SK-N-SH (cell line): Measurements from ENCODE around the gene SLC1A7. TPM values are rescaled to one million over a fixed set of nuclear protein-coding genes. Genes with fewer than 3 reads are reported as not detected.

Source experiments
- ELF1 ChIP-seq: IDR thresholded peaks from 2 replicates; pipeline ENCODE4 v1.4.0; 2012
- EP300 ChIP-seq, 2 experiments: IDR thresholded peaks; 2 replicates each; pipeline versions ENCODE4 v1.4.0 to v1.6.1; 2012; ENCODE audit warnings: borderline replicate concordance in 1 of 2, low read depth in 1 of 2, low read length in 1 of 2
- EZH2phosphoT487 ChIP-seq: fragments of 200-600 bp; sonication (generic); IDR thresholded peaks from 2 replicates; pipeline ENCODE4 v1.6.1; 2017; ENCODE audit warnings: low read depth, mixed run types, mild to moderate bottlenecking, antibody characterized with exemption, moderate library complexity, borderline replicate concordance
- FOSL2 ChIP-seq: IDR thresholded peaks from 2 replicates; pipeline ENCODE4 v1.4.0; 2012; ENCODE audit warnings: low read depth, mild to moderate bottlenecking, moderate library complexity, borderline replicate concordance
- FOXJ3 ChIP-seq: sonication (generic); formaldehyde crosslinking; IDR thresholded peaks from 2 replicates; pipeline ENCODE4 v1.5.1; 2020; ENCODE audit warnings: mild to moderate bottlenecking, missing genetic modification reagents
- FOXM1 ChIP-seq: IDR thresholded peaks from 2 replicates; pipeline ENCODE4 v1.4.0; 2012; ENCODE audit warnings: low read depth, mild to moderate bottlenecking
- GABPA ChIP-seq: IDR thresholded peaks from 2 replicates; pipeline ENCODE4 v1.4.0; 2012; ENCODE audit warnings: low read depth, mild to moderate bottlenecking
- MEF2A ChIP-seq: IDR thresholded peaks from 2 replicates; pipeline ENCODE4 v1.4.0; 2012; ENCODE audit warnings: low read depth, borderline replicate concordance
- MXI1 ChIP-seq: IDR thresholded peaks from 2 replicates; pipeline ENCODE4 v1.6.1; 2012; ENCODE audit warnings: mild to moderate bottlenecking, low read depth, low read length, improper control_type of control experiment
- NFIC ChIP-seq: IDR thresholded peaks from 2 replicates; pipeline ENCODE4 v1.4.0; 2012; ENCODE audit warnings: borderline replicate concordance
- NRF1 ChIP-seq: IDR thresholded peaks from 2 replicates; pipeline ENCODE4 v1.6.1; 2012; ENCODE audit warnings: low read depth, mild to moderate bottlenecking, low read length
- POLR2AphosphoS5 ChIP-seq: IDR thresholded peaks from 2 replicates; pipeline ENCODE4 v1.6.1; 2012; ENCODE audit warnings: low read depth, low read length
- SIN3A ChIP-seq: IDR thresholded peaks from 2 replicates; pipeline ENCODE4 v1.6.1; 2012; ENCODE audit warnings: low read depth, mild to moderate bottlenecking, low read length, moderate library complexity, borderline replicate concordance
- SMC3 ChIP-seq: IDR thresholded peaks from 2 replicates; pipeline ENCODE4 v1.6.1; 2012; ENCODE audit warnings: low read depth, low read length, improper control_type of control experiment
- TAF1 ChIP-seq: IDR thresholded peaks from 2 replicates; pipeline ENCODE4 v1.6.1; 2012; ENCODE audit warnings: low read depth, mild to moderate bottlenecking, low read length, moderate library complexity, borderline replicate concordance
- TEAD4 ChIP-seq: IDR thresholded peaks from 2 replicates; pipeline ENCODE4 v1.4.0; 2012; ENCODE audit warnings: mild to moderate bottlenecking, borderline replicate concordance; ENCODE audit not compliant: insufficient read depth
- YY1 ChIP-seq: IDR thresholded peaks from 2 replicates; pipeline ENCODE4 v1.4.0; 2012; ENCODE audit warnings: low read depth, mild to moderate bottlenecking
- polyA plus RNA-seq, 3 experiments: library from polyadenylated mRNA; depleted of rRNA; stranded (reverse); fragments of >200 nt; gene quantifications; 2 replicates each; pipeline ENCODE4 v1.2.3, GENCODE V29; 2012
- TF ChIP-seq, protein P1 (sequence below): IDR thresholded peaks from 2 replicates; pipeline ENCODE4 v1.6.1; 2012; ENCODE audit warnings: mild to moderate bottlenecking, low read depth, low read length, moderate library complexity
- TF ChIP-seq, protein P2 (sequence below): IDR thresholded peaks from 2 replicates; pipeline ENCODE4 v1.4.0; 2012; ENCODE audit warnings: low read depth
- TF ChIP-seq, protein P3 (sequence below): fragments of 200-600 bp; sonication (generic); IDR thresholded peaks from 2 replicates; pipeline ENCODE4 v1.6.1; 2017; ENCODE audit warnings: antibody characterized with exemption, mild to moderate bottlenecking, moderate library complexity
- TF ChIP-seq, protein P4 (sequence below): fragments of 150-350 bp; IDR thresholded peaks from 2 replicates; pipeline ENCODE4 v1.6.1; 2016; ENCODE audit warnings: mild to moderate bottlenecking, low read depth, low read length
- TF ChIP-seq, protein P5 (sequence below): fragments of 150-350 bp; IDR thresholded peaks from 2 replicates; pipeline ENCODE4 v1.6.1; 2017; ENCODE audit warnings: antibody characterized with exemption, low read length, low read depth, borderline replicate concordance

Gene SLC1A7
- polyA plus RNA-seq, 1 of the 3 experiments (the other 2 are of a cell fraction): not detected

DNA sequence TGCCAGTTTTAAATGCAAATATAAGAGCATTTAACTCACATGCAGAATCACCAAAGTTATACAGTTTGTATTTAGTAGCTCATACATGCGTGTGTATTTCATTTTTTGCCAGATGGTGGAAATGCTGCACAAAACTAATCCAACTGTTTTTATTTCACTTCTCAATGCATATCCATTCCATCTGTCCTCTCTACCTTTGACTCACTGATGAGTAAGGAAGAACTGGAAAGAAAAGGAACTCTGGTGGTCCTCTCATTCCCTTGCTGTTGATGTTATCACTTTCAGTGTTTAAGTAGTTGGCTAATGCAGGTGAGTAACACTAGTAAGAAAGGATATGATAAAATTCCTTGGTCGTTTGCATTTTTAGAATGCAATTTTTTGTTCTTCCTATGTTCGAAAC is 5.7 kb upstream of the SLC1A7 start (continued):
- TF ChIP-seq, protein P1, sequence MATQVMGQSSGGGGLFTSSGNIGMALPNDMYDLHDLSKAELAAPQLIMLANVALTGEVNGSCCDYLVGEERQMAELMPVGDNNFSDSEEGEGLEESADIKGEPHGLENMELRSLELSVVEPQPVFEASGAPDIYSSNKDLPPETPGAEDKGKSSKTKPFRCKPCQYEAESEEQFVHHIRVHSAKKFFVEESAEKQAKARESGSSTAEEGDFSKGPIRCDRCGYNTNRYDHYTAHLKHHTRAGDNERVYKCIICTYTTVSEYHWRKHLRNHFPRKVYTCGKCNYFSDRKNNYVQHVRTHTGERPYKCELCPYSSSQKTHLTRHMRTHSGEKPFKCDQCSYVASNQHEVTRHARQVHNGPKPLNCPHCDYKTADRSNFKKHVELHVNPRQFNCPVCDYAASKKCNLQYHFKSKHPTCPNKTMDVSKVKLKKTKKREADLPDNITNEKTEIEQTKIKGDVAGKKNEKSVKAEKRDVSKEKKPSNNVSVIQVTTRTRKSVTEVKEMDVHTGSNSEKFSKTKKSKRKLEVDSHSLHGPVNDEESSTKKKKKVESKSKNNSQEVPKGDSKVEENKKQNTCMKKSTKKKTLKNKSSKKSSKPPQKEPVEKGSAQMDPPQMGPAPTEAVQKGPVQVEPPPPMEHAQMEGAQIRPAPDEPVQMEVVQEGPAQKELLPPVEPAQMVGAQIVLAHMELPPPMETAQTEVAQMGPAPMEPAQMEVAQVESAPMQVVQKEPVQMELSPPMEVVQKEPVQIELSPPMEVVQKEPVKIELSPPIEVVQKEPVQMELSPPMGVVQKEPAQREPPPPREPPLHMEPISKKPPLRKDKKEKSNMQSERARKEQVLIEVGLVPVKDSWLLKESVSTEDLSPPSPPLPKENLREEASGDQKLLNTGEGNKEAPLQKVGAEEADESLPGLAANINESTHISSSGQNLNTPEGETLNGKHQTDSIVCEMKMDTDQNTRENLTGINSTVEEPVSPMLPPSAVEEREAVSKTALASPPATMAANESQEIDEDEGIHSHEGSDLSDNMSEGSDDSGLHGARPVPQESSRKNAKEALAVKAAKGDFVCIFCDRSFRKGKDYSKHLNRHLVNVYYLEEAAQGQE: no peak
- TF ChIP-seq MEF2A: no peak
- TF ChIP-seq EZH2phosphoT487: no peak
- TF ChIP-seq SIN3A: no peak
- peak; percentile 84 for TF ChIP-seq NFIC
- TF ChIP-seq, protein P2, sequence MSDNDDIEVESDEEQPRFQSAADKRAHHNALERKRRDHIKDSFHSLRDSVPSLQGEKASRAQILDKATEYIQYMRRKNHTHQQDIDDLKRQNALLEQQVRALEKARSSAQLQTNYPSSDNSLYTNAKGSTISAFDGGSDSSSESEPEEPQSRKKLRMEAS: no peak
- no peak for TF ChIP-seq NRF1
- no peak for TF ChIP-seq GABPA
- no peak for TF ChIP-seq MXI1
- TF ChIP-seq YY1: no peak
- TF ChIP-seq FOSL2: peak; percentile 91
- peak; percentile 78 for TF ChIP-seq TEAD4
- peak; percentile 52; the same call in 1 of the 2 replicates for TF ChIP-seq FOXM1
- peak in 1 of 2 experiments; percentile 93; a peak in 2 of 4 replicates for TF ChIP-seq EP300 (IDR thresholded peaks at IDR 0.05; ENCODE audit: borderline replicate concordance in 1 of 2, low read depth in 1 of 2, low read length in 1 of 2)
- TF ChIP-seq ELF1: no peak
- TF ChIP-seq, protein P3, sequence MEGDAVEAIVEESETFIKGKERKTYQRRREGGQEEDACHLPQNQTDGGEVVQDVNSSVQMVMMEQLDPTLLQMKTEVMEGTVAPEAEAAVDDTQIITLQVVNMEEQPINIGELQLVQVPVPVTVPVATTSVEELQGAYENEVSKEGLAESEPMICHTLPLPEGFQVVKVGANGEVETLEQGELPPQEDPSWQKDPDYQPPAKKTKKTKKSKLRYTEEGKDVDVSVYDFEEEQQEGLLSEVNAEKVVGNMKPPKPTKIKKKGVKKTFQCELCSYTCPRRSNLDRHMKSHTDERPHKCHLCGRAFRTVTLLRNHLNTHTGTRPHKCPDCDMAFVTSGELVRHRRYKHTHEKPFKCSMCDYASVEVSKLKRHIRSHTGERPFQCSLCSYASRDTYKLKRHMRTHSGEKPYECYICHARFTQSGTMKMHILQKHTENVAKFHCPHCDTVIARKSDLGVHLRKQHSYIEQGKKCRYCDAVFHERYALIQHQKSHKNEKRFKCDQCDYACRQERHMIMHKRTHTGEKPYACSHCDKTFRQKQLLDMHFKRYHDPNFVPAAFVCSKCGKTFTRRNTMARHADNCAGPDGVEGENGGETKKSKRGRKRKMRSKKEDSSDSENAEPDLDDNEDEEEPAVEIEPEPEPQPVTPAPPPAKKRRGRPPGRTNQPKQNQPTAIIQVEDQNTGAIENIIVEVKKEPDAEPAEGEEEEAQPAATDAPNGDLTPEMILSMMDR: no peak
- TF ChIP-seq TAF1: no peak
- peak; percentile 54; the same call in 1 of the 2 replicates for TF ChIP-seq POLR2AphosphoS5
- TF ChIP-seq SMC3: no peak
- TF ChIP-seq FOXJ3 (CRISPR knock-in tag): no peak
- TF ChIP-seq, protein P4, sequence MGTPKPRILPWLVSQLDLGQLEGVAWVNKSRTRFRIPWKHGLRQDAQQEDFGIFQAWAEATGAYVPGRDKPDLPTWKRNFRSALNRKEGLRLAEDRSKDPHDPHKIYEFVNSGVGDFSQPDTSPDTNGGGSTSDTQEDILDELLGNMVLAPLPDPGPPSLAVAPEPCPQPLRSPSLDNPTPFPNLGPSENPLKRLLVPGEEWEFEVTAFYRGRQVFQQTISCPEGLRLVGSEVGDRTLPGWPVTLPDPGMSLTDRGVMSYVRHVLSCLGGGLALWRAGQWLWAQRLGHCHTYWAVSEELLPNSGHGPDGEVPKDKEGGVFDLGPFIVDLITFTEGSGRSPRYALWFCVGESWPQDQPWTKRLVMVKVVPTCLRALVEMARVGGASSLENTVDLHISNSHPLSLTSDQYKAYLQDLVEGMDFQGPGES: no peak
- TF ChIP-seq, protein P5, sequence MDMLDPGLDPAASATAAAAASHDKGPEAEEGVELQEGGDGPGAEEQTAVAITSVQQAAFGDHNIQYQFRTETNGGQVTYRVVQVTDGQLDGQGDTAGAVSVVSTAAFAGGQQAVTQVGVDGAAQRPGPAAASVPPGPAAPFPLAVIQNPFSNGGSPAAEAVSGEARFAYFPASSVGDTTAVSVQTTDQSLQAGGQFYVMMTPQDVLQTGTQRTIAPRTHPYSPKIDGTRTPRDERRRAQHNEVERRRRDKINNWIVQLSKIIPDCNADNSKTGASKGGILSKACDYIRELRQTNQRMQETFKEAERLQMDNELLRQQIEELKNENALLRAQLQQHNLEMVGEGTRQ: no peak
